Posterior vena cava (tissue), 2 donors: ENCODE results near the gene CERS6. TPM values are rescaled to one million over a fixed set of nuclear protein-coding genes. Genes with fewer than 3 reads are reported as not detected.
"Not testable (repeated sequence)": the region's sequence is repeated elsewhere in the genome, so short reads cannot be mapped to it uniquely, and the experiment has no call there.

Experiments used
- DNase-seq: peaks from one replicate; pipeline ENCODE4 v3.0.0-alpha.2; 2020; ENCODE audit warnings: low spot score
- intact Hi-C, 2 donors: fragments of 100-400 bp; cut with DNase I; formaldehyde crosslinking; loops; one replicate each; pipeline versions ENCODE4 v1.14.1 to v1.14.2; 2022 to 2023
- total RNA-seq, 2 donors: library from RNA; stranded (reverse); fragmentation: NEBNext Ultra II Directional; extraction: Animal tissue kit (Norgen Biotek cat#: 25700); gene quantifications; one replicate each; pipeline ENCODE4 v1.2.1, GENCODE V29; 2021
- donor health status: DM: yes; HTN: yes; CAD: no.
- donor health status: DM: yes; HTN: yes; CAD: no.

CERS6 gene
- total RNA-seq, 2 donors from 2014 or later, result 13.2 to 18.2 TPM

DNA sequence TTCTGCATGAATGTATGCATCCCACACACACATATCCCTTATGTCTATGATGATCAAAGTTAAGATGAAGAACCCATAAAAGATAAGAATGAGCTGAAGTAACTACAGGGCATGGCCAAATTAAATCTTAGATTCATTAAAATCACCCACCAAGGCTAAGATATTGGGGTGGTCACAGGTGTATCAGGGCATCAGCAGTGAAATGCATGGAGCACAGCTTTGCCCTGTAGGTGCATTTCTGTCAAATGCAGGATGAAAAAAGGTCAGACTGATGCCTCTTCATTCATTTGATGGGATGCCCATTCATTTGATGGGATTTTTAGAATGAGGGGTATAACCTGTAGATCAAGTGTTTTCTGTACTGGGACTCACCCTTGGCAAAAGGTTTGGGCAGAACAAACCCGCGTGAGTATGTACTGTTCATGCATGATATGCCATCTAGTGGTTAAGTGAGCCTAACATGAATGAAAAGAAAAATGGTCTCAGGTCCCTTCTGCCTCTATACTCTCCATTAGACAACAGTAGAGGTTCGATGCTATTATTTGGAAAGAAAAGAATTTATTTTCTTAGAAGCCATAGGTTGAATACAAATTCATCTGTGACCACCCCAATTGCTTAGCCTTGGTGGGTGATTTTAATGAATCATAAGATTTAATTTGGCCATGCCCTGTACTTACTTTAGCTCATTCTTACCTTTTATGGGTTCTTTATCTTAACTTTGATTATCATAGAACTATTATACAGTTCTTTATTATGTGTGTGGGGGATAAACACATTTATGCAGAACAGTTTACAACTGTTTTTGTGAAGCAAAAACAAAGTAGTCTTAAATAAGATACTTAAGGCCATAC lies 303.1 kb downstream of the CERS6 start:
- DNase-seq, result no peak

DNA sequence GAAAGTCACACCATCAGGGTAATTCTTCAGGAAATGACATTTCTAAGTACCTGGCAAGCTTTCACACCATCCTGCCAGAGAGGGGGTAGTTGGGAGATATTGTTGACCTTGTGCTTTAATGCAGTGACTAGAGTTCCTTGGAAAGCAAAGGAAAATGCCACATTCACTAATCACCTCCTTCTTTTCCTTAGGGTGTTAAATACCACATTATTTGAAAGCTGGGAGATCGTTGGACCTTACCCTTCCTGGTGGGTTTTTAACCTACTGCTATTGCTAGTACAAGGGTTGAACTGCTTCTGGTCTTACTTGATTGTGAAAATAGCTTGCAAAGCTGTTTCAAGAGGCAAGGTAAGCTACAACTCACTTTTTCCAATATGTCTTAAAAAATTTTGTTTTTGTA lies 309.3 kb downstream of the CERS6 start:
- intact Hi-C loops, result loop anchor here in 1 of 2 donors (10.0 kb wide), 1 partner anchor 421 kb away; no protein-coding TSS in a partner anchor
- no peak for DNase-seq

More for the DNA sequence above, 303.1 kb downstream of the CERS6 start:
- intact Hi-C loops, result loop anchor here in 1 of 2 donors (10.0 kb wide), 1 partner anchor 414 kb away; no protein-coding TSS in a partner anchor

DNA sequence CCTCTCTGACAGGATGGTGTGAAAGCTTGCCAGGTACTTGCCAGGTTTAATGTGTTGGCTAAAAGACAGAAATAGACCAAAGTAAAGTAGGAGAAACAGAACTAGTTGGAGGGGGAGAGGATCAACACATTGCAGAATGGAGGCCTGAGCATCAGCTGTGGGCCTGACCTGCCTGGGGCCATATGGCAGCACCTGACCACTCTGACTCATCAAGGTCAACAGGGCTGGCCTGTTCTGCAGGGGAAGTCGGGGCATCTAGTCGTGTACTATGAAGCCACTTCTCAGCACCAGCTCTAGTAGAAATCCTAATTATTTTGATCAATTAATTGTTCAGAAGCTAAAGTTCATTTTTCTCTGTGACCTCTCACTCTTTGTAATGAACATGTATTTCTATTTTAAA lies 310.5 kb downstream of the CERS6 start:
- DNase-seq, result no peak
- intact Hi-C loops, result loop anchor here in 1 of 2 donors (1.0 to 10.0 kb wide), 2 partner anchors 21 to 422 kb away; no protein-coding TSS in a partner anchor

DNA sequence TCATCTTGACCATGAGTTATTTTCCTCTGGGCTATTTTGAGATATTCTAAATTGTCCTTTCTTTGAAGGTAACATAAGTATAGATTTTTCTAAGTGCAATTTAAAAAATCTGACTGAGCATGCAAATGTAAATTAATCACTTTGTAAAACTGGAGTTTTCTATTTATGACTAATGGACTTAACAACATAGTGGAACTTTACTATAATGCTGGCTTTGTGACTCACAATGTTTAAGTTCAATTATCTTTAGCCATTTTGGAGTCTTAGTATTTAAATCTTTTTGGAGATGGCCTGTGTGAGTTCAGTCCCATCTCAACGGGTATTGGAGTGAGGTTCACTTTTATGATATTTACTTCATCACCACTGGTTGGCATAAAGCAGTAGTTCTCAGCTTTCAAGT lies 311.2 kb downstream of the CERS6 start:
- intact Hi-C loops, result loop anchor here in 1 of 2 donors (10.0 kb wide), 1 partner anchor 422 kb away; no protein-coding TSS in a partner anchor
- DNase-seq, result no peak

DNA sequence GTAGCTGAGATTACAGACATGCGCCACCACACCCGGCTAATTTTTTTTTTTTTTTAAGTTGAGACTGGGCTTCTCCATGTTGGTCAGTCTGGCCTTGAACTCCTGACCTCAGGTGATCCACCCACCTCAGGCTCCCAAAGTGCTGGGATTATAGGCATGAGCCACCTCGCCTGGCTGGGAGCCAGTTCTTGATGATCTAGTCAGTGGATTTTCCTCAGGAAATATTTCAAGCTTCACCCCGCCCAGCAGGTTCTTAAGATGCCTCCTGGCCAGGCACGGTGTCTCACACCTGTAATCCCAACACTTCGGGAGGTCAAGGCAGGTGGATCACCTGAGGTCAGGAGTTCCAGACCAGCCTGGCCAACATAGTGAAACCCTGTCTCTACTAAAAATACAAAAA lies 312.3 kb downstream of the CERS6 start:
- intact Hi-C loops, result loop anchor here in 1 of 2 donors (10.0 kb wide), 1 partner anchor 424 kb away; no protein-coding TSS in a partner anchor
- DNase-seq, result not testable (repeated sequence)

DNA sequence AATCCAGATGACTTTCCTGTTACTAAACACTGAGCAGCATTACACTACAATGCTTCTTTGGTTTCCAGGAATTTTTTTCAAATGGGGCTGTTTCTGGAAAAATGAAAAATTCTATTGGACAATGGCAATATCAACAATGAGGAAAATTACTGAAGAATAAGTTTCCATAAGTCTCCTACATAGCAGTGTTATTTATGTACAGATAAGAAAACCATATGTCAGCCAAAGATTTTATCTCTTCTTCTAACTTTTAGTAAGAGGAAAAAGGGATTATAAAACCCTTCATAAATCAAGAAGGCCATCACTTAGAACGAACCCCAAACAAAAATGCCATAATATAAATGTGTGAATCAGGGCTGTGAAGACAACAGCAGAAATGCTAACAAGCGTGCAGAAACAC lies 314.7 kb downstream of the CERS6 start:
- intact Hi-C loops, result loop anchor here in 1 of 2 donors (5.0 kb wide), 1 partner anchor 177 kb away; no protein-coding TSS in a partner anchor
- no peak for DNase-seq

DNA sequence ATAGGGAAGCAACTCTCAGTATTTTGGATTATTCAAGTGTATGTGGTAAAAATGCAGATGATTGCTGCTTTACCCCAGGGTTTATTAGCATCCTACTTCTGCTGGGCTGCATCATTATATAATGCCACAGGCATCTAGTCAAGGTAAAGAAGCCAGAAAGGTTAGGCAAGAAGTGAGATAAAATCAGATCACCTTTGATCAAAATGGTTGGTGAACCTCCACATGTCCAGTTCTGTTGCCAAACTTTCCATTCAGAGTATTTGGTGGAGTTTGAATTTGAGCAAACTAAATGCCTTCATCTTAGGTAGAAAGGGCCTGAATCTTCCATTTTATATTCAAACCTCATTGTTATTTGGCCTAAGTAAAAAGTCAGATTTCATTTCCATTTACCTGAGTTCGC lies 316.6 kb downstream of the CERS6 start:
- no peak for DNase-seq
- intact Hi-C loops, result loop anchor here in 1 of 2 donors (5.0 kb wide), 1 partner anchor 175 kb away; no protein-coding TSS in a partner anchor

DNA sequence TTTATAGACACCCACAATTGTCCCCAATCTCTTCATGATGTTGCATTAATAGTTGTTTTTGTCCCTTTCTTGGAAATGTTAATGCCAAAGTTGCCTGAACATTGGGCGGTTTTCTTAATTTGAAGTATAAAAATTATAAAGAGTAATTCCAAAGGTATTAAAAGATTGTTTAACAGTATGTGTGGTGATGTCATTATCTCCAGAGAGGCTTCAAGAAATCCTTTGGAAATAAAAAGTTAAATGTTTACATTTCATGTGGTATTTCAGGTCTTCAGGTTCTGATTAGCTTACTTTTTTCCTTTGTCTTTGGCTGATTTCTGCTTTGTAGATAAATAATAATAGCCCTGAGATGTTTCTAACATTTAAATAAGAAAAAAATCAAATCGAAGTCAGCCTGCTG lies 317.1 kb downstream of the CERS6 start:
- intact Hi-C loops, result loop anchor here in 1 of 2 donors (5.0 kb wide), 1 partner anchor 174 kb away; no protein-coding TSS in a partner anchor
- no peak for DNase-seq

DNA sequence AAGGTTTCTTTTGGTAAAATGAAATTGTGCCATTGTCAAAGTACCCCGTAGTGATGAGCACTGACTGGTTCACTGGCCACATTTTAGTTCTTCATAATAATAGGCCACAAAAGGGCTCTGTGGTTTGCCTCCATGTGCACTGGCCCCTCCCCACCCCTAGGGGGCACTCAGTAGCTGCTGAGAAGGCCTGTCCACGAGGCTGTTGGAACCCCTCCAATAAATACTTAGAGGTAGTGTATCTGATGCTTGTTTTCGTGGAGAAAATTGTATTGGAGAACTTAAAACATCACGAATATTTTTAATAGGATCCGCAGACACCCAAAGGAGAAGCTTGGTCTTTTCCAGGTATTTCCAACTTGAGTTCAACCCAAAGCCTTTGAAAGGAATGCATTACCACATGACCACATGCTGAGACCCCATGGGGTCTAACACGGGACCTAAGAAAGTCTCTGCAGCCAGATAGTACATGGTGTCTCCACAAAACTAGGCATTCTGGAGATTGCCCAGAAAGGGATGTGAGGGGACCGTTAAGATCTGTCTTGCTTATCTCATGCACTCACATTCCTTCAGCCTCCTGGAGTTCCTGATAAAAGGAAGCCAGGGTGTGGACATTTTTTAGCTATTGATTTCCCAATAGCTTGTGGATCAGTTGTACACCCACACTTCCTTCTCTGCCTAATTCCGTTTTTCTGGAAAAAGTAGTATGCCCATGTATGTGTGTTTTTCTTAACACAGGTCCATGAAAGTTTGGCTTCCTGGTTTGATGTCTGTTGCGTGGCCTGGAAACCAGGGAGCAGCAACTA lies 317.8 kb downstream of the CERS6 start:
- no peak for DNase-seq
- intact Hi-C loops, result loop anchor here in 1 of 2 donors (1.0 to 5.0 kb wide), 2 partner anchors 39 to 173 kb away; no protein-coding TSS in a partner anchor

DNA sequence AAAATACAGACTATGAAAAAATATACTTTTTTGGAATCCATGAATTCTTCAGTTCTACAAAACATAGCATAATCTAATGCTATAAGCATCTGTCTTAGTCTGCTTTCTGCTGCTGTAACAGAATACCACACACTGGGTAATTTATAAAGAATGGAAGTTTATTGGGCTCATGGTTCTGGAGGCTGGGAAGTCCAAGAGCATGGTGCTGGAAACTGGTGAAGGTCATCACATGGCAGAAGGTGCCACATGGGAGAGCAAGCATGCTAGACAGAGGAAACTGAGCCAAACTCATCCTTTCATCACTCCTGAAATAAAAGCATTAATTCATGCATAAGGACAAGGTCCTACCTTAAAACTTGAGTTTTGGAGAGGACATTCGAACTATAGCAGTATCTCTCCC lies 319.8 kb downstream of the CERS6 start:
- intact Hi-C loops, result no loop called here

DNA sequence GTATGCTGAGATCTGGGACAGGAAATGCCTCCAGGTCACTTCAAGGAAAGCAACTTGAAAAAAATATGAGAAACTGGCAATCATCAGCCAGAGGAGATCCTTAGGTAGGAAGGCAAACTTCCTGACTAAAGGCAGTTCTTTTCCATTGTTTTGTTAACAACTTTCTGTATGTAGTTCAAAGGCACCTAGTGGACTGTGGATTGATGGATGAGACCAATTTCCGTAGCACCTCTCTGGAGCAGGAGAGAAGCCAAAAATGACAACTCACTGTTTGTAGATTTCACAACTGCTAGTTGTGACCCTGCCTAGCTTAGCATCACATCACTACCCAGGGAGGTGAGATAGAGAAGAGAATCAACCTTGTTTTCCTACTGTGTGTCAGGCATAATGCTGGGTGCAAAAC lies 324.6 kb downstream of the CERS6 start:
- intact Hi-C loops, result no loop called here
- no peak for DNase-seq

More for the DNA sequence above, 319.8 kb downstream of the CERS6 start:
- DNase-seq, result no peak

DNA sequence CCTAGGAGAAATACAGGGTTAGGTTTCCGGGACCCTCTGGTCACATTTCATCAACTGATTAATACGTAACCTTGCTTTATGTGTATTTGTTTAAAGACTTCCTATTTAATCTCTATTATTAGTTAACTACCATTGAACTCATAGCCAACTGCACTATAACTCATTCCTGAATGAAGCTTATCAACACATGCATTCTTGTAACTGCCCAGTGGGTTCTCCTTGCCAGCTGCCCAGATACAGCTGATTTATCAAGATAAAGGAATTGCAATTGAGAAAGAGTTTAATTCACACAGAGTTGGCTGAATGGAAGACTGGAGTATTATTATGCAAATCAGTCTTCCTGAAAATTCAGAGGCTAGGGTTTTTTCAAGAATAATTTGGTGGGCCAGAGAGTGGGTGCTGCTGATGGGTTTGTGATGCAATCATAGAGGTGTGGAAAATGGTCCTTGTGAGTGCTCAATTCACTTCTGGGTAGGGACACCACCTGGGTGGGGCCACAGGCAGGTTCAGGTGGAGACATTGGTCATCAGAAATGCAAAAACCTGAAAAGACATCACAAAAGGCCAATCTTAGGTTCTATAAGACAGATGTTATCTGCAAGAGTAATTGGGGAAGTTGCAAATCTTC lies 325.2 kb downstream of the CERS6 start:
- DNase-seq, result no peak
- intact Hi-C loops, result no loop called here

DNA sequence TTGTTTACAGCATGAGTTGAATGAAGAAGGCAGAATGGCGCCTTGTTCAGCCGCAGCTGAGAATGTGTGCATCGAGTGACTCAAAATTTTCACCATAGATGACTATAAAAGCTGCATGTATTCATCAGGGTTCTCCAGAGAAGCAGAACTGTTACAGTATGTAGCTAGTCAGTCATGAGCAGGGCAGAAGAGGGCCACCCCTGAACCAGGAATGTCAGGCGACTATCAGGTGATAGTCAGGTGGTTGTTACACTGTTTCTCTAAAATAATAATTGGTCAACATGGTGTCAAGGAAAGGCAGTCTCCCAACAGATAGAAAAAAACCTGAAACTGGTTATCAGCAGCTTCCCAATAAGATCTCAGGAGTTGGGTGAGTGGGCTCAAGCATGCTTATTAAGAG lies 326.2 kb downstream of the CERS6 start:
- no peak for DNase-seq
- intact Hi-C loops, result no loop called here

DNA sequence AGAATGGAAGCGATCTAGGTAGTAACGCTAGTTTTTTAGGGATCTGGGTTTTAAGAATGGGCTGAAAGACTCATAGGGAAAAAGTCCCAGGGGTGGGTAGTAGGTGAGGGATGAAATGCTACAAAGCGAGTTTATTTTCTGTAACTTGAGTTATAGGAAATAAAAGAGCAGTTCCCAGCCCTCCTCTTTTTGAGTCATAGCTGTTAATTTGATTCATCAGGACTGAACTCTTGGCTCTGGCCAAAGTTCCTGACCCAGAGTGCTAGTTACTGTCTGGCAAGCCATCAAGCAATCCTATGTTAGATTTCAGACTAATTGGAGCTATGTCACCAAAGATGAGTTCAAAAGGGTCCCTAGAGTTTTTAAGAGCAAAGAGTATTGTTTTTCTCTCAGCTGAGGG lies 328.9 kb downstream of the CERS6 start:
- DNase-seq, result no peak
- intact Hi-C loops, result no loop called here

DNA sequence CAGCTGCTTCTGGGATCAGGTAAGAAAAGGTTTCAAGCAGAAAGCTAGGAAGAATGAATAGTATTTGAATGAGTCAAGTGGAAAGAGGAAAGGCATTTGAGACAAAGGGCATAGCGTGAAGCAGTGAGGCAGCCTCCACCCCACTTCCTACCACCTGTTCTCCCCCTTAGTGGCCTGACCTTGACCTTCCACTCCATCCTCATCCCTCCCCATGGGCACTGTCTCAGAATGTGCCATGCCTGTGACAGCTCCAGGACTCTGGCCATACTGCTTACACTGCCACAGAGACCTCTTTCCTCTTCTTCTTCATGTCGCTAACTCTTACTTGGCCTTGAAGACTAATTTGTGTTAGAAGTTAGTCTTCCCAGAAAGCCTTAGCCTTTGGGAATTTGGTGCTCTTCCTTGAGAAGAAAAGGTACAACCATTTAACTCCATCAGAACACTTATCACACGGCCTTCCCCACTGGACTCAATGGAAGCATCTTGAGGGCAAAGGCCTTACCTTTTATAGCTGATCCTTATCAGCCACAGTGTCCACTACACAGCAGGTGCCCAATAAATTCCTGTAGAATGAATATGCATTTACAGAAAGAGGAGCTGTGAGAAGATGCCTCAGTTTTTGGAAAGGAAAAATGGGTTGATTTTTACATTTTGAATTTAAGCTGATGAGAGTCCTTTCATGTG lies 331.2 kb downstream of the CERS6 start:
- intact Hi-C loops, result no loop called here
- no peak for DNase-seq

DNA sequence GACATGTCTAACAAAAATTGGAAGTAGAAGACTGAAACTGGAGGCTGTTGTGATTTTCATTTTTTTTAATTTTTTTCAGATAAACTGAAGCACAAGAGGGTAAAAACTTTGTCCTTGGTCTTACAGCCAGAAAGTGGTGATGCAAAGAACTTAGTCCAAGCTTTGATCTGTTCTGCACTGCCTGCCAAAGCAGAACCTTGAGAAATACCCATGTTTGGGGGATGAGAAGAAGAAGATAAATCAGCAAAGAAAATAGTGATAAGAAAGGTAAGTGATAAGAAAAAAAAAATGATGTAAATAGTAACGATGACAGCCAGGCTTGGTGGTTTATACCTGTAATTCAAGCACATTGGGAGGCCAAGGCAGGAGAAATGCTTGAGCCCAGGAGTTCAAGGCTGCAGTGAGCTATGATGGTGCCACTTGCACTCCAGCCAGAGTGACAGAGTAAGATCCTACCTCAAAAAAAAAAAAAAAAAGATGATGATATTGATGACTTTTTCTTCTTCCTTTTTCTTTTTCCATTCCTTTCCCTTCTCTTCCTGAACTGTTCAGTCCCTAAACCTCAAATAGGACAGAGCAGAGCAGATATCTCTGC lies 331.8 kb downstream of the CERS6 start:
- DNase-seq, result no peak
- intact Hi-C loops, result no loop called here

DNA sequence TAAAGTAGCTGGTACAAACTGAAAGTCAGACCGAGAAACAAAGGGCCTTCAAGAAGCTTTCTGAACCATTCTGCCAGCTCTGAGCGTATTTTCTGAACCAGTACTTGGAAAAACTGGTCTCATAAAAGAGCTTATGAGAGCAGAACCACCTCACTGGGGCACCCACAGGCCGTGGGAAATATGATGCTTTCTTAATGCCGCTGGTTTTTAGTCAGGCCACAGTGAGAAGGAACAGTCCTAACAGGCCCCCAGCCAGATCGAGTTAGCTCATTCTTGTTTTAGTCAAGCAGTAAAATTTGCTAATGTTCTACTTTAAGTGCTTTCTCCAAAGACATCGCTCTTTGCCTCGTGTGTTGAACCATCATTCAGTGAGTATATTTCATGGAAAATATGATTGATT lies 333.7 kb downstream of the CERS6 start:
- intact Hi-C loops, result no loop called here
- no peak for DNase-seq

DNA sequence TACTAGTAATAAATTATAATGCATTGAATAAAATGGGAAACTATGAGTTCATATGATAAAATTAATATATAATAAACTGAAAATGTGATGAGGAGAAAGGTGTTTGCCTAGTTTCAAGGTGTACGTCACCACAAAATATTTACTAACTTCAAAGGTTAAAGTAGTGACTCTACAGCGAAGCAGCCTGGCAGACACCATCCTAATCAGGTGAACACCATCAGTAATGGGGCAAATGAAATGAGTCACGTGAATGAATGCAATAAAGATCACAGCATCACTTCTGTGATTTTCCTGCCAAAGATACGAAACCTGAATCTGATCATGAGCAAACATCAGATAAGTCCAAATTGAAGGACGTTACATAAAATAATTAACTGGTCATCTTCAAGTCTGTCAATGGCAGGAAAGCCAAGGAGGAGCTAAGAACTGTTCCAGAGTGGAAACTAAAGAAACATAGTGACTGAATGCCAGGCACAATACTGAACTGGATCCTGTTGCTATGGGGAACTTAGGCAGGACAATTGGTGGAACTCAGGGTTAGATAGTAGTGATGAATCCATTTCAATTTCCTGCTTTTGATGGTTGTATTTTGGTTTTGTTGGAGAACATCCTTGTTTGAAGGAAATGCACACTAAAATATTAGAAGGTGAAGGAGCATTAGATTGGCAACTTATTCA lies 334.3 kb downstream of the CERS6 start:
- intact Hi-C loops, result no loop called here
- no peak for DNase-seq
